Epithelial cell of esophagus (primary cell): ENCODE measurements around the gene GNAQ.
A peak's percentile ranks its signal among the peaks of the same experiment; 100 is the strongest.

Experiments
- DNase-seq: peaks from one replicate; pipeline ENCODE4 v3.0.0; 2010; ENCODE audit warnings: low read depth
- H3K4me3 ChIP-seq: 2 replicates; pipeline ENCODE4 v1.5.1; 2011; ENCODE audit warnings: mild to moderate bottlenecking, low read length, control low read depth
- TF ChIP-seq, protein P1 (sequence below): IDR thresholded peaks from 2 replicates; pipeline ENCODE4 v1.5.1; 2011; ENCODE audit warnings: low read depth, mild to moderate bottlenecking, low read length, control low read depth, inconsistent platforms; ENCODE audit not compliant: insufficient read depth; ENCODE audit errors: missing control alignments

Gene GNAQ

DNA sequence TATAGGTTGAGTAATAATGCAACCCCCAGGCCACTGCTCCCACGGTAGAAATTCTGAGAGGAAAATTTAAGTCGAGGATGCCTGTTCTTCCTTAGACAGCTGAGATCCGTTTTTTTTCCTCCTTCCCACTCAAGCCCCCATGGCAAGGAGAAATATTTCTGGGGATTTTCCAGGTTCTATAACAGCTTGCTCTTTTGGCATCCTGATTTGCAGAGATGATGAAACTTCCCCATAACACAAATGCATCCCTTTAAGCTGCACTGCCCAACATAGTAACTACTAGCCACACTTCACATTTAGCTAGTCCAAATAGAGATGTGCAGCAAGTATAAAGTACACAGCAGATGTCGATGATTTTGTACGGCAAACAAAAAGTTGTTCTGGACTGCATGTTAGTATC, 351.0 kb downstream of the GNAQ start:
- TF ChIP-seq, protein P1, sequence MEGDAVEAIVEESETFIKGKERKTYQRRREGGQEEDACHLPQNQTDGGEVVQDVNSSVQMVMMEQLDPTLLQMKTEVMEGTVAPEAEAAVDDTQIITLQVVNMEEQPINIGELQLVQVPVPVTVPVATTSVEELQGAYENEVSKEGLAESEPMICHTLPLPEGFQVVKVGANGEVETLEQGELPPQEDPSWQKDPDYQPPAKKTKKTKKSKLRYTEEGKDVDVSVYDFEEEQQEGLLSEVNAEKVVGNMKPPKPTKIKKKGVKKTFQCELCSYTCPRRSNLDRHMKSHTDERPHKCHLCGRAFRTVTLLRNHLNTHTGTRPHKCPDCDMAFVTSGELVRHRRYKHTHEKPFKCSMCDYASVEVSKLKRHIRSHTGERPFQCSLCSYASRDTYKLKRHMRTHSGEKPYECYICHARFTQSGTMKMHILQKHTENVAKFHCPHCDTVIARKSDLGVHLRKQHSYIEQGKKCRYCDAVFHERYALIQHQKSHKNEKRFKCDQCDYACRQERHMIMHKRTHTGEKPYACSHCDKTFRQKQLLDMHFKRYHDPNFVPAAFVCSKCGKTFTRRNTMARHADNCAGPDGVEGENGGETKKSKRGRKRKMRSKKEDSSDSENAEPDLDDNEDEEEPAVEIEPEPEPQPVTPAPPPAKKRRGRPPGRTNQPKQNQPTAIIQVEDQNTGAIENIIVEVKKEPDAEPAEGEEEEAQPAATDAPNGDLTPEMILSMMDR = no peak
- DNase-seq = no peak
- no peak overlapping the region for H3K4me3 ChIP-seq

DNA sequence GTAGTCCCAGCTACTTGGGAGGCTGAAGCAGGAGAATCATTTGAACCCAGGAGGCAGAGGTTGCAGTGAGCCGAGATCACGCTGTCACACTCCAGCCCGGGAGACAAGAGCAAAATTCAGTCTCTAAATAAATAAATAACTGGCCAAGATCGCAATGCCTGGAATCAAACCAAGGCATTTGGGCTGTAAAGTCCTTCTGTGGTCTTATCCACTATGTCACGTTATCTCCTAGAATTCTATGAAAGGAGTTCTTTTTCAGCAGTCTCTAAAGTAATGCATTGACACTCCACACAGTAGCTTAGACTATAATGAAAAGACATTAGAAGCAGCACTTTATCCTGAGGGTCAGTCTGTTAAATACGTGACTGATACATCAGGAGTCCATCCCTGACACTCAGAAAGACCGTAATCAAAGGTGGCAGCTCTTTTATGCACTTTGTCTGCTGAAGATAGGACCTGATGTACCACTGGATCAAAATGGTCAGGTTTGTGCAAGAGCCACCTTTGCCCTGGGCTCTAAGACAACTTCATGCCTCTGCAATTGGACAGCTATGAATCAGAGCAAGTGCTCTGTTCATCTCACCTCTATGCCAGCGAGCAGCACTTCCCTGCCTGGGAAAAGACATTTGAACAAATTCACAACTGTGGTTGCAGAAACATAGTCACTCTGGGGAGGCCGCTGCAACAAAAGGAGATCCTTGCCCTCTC, 351.8 kb downstream of the GNAQ start:
- no peak overlapping the region for H3K4me3 ChIP-seq
- TF ChIP-seq, protein P1 = no peak
- DNase-seq = no peak

DNA sequence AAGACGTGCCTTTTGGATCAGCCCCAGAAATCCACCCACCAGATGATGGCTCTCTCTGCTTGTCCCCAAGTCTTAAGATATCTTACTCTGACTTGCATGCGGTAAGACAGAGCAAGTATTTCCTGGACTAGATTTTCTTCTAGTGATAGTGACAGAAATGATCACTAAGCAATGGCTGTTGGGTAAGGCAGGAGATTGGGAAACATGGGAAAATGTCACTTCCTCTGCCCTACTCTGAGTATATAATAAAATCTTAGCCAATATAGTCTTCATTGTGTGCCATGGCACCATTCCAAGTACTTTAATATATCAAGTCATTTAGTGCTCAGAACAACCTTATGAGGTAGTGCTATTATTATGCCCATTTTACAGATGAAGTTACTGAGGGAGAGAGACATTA, 352.5 kb downstream of the GNAQ start:
- peak; percentile 8 for DNase-seq
- H3K4me3 ChIP-seq = no peak overlapping the region
- TF ChIP-seq, protein P1 = no peak

DNA sequence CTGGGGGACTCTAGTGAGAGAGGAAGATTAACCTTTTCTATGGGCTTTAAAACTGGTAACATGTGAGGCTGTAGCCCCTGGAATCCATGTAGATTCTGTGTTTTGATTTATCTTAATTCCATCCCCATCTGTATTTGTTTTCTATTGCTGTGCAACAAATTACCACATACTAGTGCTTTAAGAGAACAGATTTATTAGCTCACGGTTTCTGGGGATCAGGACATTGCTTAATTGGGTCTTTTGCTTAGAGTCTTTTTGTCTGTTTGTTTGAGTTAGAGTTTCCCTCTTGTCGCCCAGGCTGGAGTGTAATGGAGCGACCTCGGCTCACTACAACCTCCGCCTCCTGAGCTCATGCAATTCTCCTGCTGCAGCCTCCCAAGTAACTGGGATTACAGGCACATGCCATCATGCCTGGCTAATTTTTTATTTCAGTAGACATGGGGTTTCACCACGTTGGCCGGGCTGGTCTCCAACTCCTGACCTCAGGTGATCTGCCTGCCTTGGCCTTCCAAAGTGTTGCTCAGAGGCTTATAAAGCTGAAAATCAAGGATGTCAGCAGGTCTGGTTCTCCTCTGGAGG, 353.6 kb downstream of the GNAQ start:
- no peak for DNase-seq
- no peak overlapping the region for H3K4me3 ChIP-seq
- TF ChIP-seq, protein P1 = no peak

DNA sequence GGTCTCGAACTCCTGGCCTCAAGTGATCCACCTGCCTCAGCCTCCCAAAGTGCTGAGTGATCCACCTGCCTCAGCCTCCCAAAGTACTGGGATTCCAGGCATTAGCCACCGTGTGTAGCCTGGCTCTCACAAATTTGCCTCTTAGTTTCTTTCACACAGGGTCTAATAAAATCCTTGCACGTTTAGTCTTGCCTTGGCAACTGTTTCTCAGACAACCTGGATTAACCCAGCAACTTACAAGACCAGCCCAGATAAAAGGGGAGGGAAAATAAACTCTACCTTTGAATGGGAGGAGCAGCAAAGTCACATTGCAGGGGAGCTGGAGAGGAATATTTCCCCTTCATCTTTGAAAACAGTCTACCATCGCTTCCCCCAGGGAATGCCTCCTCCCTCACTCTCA, 354.2 kb downstream of the GNAQ start:
- TF ChIP-seq, protein P1 = no peak
- no peak overlapping the region for H3K4me3 ChIP-seq
- no peak for DNase-seq

DNA sequence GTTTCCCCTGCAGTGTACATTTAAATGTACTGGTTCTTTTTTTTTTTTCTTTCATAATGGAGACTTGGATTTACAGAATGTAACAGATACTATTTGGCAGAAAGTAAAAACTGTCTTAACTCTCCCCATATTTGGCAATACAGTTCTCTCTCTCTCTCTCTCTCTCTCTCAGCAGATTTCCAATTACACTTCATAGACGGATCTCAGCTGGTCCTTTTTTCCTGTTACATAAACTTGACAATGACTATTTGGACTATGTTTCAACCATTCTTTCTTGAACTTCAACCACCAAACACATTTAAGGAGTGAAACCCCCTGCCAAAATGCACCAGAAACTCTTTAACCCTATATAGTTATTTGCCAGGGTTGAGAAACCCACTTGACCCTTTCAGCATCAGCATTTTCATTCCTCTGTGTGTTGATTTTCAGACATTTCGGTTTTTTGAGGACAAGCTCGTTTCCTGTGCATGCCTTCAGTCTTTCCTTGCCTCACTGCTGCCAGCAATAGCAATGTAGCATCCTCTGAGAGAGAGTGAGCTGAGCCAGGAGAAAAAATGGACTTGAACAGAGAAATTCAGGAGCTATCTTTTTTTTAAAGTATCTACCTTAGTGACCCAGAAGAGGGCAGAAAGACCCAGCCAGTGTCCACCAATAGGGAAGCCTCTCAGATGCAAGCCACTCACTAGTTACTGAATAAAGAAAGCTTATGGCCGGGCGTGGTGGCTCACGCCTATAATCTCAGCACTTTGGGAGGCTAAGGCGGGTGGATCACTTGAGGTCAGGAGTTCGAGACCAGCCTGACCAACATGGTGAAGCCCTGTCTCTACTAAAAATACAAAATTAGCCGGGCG, 357.4 kb downstream of the GNAQ start:
- TF ChIP-seq, protein P1 = no peak
- no peak overlapping the region for H3K4me3 ChIP-seq
- no peak for DNase-seq

DNA sequence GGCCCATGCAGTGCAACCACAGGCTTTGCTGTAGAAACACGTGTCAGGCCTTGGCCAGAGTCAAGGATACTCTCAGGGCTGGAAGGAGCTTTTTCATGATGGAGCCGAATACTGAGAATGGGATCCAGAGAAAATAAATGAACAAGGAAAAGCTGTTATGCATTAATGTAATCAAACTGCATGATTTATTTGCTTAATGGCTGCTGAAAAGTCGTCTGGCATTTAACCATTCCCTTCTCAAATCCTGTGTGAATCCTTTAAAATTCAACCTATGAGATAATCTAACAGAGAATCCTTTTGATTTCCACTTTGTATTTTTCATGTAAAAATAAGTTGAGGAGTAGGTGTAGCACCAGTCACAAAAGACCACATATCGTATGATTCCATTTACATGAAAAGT, 359.4 kb downstream of the GNAQ start:
- no peak for DNase-seq
- TF ChIP-seq, protein P1 = no peak

More for the DNA sequence above, 359.4 kb downstream of the GNAQ start:
- no peak overlapping the region for H3K4me3 ChIP-seq
